GM11168 (cell line): Measurements from ENCODE around the gene PREX1.

Experiments used
- in situ Hi-C: fragments of 300-500 bp; cut with MboI; formaldehyde crosslinking; loops from one replicate; pipeline ENCODE4 v1.12.0; 2022; ENCODE audit warnings: low sequenced_read_pairs; ENCODE audit not compliant: unreplicated experiment

The PREX1 gene

DNA sequence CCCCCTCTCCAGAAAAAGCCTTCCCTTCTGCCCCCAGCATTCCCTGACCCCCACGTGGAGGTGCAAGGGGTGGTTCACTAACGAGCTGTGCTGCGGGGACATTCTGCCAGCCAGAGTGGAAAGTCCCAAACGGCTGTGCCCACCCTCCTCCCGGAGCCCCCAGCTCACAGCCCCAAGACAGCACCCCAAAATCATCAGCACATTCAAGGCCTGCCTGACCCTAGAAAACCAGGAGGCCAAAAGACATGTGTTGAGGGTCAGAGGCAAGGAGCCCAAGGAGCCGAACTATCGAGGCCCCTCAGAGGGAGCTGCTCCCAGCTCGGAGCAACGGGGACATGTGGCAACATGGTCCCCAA is 197.9 kb downstream of the PREX1 start:
- in situ Hi-C loops, result no loop called here

DNA sequence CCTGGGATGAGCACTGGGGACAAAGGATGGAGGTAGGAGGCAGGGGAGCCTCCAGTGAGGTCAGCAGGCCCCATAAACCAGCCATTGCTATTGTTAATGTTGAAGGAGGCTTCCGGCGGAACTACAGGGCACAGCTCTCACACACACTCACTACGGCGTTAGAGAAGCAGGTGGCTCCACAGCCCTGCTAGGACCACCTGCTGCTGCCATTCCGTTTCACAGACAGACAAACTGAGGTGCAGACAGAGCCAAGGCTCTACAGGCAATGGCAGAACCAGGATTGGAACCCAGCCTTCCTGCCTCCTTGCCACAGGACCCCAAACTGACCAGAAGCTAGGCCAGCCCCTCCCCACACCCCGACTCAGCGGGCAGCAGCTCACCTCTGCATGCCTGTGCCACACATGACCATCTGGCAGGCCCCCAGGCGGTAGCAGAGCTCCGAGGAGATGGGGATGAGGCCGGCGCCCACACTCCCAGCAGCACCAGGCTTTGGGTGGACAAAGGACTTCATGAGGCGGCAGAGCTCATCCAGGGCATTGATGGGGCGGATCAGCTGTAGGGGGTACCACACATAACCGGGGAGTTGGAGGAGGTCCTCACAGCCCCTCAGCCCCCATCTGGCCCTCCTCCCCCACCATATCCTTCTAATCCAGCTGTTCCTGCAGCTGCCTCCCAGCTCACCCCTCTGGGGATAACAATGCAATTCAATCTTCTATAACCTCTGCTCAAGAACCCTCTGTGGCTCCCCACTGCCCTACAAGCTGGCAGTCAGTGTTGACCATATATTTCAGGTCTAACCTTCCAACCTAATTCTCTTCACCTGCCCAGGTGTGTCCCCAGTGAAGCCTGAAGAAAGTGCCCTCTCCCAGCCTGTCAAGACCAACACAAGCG is 198.5 kb downstream of the PREX1 start:
- in situ Hi-C loops, result no loop called here

DNA sequence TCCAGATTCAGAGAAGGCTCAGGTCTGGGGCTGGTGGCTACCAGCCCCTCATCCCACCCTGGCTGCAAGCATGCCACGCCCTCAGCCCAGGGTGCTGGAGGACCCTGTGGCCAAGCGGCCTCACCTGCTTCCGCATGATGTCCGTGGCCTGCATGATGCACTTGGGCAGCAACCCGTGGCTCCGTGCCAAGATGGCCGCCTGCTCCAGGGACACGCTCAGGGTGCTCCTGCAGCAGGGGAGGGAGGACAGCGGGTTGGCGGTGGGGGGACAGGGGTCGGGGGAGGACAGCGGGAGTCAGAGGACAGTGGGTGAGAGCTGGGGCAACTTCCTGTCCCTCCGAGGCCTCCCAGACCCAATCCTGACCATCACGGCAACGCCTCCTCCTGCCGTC is 200.1 kb downstream of the PREX1 start:
- in situ Hi-C loops, result no loop called here

DNA sequence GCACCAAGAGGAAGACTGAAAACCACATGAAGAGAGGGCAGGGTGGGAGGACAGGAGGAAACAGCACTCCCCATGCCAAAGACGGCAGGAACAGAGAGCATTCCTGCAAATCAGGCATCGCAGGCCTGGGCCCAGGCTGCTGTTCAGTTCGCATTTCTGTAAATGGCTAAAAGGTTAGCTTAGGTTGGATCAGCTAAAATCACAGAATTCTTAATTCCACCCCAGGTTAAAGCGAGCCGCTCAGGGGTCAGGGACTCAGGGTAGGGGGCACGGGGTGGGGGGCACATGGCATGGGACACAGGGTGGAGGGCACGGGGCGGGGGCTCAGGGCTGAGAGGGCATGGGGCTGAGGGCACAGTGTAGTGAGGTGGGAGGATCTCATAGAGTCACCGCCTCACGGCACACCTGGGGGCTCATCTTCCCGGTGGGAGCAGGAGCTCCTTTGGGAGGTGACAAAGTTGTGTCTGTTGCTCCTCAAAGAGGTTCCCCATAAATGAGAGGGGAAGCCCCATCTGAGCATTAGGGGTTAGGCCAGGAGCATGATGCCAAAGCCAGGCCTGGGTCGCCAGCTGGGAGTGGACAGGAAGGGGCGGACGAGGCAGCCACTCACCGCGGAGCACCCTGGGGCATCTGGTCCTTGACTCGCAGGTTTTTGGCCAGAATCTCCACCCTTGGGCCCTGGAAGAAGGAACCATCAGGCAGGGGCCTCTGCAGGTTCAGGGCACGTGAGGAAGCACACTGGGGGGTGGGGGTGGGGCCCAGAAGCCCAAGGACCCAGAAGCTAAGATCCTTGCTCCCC is 200.7 kb downstream of the PREX1 start:
- in situ Hi-C loops, result no loop called here

DNA sequence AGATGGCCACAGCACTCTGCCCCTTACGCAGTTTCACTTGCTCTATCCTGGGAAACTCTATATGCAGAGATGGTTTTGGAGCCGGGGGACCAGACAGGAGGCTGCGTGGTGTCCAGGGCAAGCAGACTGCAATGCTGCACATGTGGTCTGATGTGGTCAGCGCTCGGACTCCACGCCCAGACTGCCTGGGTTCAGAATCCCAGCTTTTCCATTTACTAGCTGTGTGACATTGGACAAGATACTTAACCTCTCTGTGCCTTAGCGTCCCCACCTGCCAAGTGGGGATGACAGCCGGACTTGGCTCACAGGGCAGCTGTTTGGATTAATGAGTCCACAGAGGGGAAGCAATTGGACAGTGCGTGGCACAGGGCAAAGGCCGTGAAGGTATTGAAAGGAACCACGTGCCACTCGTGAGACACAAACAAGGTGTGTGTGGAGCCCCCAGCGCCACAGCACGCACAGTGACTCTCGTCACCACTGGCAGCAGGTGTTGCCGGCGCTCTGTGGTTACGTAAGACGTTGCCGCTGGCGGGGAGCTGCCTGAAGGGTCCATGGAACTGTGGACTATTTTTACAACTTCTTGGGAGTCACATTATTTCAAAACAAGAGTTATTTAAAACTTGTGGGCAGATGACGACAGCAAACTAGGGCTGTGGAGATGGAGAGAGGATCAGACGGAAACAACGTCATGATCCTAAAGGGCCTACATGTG is 201.4 kb downstream of the PREX1 start:
- in situ Hi-C loops, result no loop called here

DNA sequence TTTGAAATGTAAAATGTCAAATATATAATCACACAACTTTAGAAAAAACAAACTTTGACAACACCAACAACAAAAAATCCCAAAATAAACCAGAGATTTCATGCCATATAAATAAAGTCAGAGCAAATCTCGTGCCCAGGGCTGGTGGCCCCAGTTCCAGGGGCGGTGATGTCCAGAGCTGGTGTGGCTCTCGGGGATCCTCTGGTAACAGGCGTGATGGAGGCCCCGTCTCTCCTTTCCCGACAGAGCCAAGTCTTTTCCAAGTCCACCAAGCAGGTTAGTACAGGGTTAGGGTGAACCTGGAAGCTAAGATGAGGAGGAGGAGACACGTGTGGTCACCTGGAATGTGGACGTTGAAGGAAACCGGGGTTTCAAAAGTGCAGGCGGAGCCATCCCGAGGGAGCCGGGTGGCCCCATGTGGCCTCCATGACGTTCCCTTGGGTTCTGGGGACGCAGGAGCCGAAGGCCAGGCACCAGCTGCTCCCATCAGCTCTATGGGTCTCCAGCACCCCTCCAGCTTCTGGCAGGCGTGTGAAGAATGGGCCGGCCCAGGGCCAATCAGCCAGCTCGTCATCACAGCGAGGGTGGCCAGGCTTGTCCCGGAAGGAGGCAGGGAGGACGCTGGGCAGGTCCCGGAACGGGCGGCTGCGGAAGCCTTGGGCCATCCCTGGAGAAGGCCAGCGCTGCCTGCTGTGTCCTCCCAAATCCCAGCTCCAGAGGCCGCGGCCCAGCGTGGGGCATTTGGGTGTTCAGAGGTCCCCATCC is 202.5 kb downstream of the PREX1 start:
- in situ Hi-C loops, result no loop called here

DNA sequence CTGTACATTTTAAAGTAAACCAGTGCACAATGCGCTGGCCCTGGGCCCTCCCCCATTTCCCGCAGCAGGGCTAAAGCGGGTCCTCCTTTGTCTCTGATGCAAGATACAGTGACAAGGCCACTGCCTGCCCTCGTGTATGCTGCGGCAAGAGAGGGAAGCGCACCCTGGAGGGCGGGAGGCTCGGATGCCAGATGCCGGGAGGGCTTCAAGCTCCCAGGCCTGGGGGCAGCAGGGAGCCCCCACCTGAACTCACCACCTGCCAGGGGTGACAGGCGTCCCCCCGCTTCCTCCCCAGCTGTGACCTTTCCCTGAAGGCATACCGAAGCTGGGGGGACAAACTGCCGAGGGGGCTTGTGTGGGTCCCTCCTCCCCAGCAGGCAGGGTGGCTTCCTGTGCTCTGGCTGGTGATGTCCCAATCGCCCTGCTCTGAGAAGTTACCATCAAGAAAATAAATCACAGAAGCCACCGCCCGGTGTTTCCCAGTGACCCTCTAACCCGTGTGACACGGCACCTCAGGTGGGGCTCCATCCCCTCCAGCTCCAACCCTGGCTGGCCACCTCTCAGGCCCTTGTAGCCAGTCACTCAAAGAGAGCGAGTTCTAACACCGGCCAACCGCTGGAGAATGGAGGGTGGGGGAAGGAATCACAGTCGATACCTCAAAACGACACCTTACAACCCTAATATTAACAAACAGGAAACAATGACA is 203.3 kb downstream of the PREX1 start:
- in situ Hi-C loops, result loop anchor here (25.0 kb wide), 1 partner anchor 837 kb away; the partner anchor contains the start of gene SULF2

DNA sequence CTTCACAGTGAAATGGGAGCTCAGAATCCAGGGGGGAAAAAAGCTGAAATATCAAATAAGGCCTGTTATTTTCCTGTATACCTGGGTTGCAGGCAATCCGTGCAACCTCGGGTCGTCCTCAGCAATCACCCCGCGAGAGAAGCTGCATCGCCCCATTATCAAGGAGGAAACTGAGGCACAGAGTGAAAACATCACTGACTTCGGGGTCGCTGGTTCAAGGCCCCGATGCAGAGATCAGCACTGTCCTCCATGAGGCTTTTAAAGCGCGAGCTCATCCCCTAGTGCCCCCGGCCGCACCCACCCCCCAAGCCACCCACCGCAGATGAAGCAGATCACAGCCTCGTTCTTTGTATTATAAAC is 203.9 kb downstream of the PREX1 start:
- in situ Hi-C loops, result loop anchor here (25.0 kb wide), 1 partner anchor 837 kb away; the partner anchor contains the start of gene SULF2

DNA sequence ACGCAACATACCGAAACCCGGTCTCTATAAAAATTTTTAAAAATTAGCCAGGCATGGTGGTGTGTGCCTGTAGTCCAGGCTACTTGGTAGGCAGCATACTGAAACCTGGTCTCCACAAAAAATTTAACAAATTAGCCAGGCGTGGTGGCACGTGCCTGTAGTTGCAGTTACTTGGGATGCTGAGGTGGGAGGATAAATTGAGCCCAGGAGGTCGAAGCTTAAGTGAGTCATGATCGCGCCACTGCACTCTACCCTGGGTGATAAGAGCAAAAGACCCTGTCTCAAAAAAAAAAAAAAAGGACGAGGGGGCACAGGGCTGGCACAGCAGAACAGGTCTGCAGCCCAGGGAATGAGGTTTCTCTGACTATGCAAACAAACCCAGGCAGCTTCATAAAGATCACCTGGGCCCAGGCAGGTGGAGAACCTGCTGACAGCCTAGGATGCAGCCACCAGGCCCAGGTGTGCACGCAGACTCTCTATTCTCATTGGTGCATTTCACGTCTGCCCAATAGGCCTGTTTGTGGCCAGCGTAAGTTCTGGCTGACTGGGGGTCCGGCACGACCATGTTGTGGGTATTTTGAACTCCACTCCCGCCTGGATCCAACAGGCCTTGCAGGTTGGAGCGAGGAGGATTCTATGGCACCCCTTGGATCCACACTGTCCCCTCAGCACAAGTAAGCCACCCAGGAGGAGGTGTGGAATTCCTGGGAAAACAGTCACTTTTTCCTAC is 204.5 kb downstream of the PREX1 start:
- in situ Hi-C loops, result loop anchor here (25.0 kb wide), 1 partner anchor 836 kb away; the partner anchor contains the start of gene SULF2

DNA sequence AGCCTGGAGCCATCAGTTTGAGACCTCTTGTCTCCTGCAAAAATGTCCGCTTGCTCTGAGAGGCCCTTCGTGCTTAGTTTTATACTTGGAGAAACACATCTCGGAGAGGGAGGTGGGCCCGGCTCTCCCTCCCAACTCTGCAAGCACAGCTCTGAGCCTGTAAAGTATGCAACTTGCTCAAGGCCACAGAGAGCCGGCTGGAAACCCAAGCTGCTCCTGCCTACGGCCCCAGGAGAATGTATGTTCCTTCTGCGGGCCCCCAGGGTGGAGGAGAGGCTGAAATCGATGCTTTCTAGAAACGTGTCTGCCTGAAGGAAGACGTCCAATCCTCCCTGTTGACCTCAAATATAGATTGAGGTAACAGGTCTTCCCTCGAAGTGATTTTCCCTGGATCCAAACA is 205.4 kb downstream of the PREX1 start:
- in situ Hi-C loops, result loop anchor here (25.0 kb wide), 1 partner anchor 835 kb away; the partner anchor contains the start of gene SULF2

DNA sequence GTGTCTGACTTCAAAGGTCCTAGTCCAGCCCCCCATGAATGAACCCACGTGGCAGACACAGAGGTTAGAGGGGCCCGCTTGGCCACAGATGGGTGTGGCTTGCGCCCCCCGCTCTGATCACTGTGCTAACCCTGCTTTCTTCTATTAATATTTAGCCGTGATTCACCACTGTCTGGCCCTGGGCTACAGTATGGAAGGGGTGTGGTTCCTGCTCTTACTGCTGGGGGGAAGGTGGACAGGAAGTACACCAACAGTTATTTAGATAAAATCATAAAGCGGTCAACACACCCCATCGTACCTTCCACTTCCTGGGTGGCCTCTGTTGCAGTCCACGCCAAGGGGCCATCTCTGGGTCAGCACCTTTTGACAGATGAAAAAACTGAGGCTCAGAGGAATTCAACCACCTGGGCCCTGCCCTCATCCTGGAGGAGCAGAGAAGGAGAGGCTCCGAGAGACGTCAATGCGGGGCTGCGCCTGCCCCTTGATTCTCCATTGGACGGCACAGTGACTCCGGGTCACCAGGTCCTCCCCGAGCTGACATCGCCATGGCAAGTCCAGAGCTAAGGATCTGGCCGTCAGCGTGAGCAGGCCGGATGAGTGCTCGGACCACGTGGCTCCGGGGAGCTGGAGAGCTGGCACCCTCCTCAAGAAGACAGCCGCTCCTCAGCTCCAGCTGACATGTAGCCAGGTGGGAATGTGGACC is 206.3 kb downstream of the PREX1 start:
- in situ Hi-C loops, result loop anchor here (25.0 kb wide), 1 partner anchor 834 kb away; the partner anchor contains the start of gene SULF2

DNA sequence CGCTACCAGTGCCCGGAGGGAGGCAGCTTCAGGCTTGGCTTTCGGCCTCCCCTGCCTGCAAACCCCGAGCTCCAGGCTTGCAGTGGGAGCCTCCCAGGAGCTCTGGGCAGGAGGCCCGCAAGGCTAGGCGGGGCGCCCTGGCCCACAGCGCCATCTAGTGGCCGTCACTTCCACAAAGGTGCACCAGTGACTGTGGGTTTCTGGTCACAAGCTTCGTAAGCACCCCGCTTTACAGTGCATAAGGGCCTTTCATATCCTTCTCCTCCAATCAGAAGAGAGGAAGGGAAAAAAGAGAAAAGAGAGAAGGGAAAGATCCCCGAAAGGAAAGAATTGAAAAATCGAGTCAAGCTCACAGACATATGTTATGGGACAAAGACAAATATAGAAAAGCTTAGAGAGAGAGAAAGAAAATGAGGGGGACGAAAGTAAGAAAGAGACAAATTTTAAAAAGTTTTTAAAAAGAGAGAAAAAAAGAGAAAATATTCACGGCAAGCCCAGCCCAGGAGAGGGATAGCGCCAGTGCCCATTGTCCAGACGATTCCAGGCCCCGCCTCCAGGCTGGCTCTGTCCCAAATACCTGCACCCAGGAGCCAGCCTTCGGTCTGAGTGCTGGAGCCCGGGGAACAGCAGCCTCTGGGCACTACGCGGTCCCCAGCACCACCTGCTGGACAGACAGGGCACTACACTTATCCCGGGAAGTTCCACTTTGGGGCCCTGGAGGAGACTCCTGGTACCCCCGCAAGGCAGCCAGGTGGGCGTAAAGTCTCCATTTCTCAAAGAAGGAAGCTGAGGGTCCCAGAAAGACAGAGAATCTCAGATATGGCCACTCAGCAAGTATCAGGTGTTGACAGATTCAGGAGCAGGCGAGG is 207.1 kb downstream of the PREX1 start:
- in situ Hi-C loops, result loop anchor here (25.0 kb wide), 1 partner anchor 833 kb away; the partner anchor contains the start of gene SULF2

DNA sequence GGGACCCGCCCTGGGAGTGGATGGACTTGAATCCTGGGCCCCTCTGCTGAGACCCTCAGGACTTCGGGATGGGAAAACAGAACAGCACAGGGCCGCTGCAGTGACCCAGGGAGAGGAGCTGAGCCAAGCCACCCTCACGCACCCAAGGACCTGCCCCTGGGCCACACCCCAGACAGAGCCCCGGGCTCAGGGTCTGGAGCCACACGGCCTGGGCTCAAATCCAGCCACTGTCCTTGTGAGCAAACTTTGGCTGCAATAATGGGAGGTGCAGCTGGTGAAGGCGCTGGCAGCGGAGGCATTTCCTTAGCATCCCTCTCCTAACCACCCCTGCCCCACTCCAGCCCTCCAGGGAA is 207.7 kb downstream of the PREX1 start:
- in situ Hi-C loops, result loop anchor here (25.0 kb wide), 1 partner anchor 833 kb away; the partner anchor contains the start of gene SULF2

DNA sequence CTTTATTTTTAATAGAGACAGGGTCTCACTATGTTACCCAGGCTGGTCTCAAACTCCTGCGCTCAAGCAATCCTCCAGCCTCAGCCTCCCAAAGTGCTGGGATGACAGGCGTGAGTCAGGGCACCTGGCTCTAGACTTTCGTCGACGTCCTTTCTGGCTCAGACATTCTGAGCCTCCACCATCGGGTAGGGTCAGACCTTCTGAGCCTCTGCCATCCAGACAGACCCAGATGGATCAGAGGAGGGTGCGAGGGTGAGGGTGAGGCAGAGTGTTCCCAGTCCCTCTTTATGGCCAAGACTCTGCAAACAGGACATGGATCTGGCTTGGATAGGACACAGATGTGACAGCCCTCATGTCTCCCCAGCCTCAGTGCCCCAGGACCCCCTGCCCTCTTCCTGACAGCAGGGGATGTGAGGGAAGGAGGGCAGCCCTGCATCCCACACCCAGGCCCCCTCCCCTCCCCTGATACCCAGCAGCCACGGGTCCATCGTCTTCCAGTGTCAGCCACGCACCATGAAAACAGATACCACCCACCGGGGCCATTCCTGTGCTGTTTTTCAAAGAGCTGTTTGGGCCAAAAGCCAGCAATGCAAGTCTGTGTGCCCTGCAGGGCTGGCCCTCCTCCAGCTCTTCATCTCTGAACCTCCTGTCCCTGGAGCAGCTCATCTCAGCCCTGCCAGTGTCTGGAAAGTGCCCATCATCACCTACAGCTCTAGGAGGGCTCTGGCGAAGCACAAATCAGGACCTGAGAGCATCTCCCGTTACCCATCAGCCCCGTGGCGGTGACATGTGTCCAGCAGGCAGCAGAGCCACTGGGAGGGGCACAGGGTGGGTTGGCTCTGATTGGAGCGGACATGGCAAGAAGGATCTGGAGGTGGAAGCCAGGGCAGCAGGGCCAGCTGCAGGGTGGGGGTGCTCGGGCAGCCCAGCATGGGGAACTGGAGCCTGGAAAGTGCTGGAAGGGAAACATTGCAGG is 208.4 kb downstream of the PREX1 start:
- in situ Hi-C loops, result loop anchor here (10.0 to 25.0 kb wide), 2 partner anchors 832 to 935 kb away; partner anchors contain the start of gene SULF2

DNA sequence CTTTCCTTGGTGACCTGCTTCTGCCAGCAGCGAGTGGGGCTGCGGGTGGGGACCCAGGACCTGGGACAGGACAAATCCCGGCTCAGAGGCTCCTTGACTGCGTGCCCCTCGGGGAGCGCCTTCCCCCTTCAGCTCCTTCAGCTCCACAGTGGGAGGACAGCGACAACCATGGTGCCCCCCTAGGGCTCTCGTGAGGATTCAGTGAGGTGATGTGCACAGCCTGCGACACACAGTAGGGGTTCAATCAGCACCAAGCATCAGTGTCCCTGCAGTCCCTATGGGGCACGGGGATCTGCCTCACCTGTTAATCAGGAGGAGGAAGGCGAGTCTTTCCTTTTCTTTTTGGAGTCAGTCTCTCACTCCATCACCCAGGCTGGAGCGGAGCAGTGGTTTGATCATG is 209.2 kb downstream of the PREX1 start:
- in situ Hi-C loops, result loop anchor here (10.0 to 25.0 kb wide), 2 partner anchors 831 to 934 kb away; partner anchors contain the start of gene SULF2

DNA sequence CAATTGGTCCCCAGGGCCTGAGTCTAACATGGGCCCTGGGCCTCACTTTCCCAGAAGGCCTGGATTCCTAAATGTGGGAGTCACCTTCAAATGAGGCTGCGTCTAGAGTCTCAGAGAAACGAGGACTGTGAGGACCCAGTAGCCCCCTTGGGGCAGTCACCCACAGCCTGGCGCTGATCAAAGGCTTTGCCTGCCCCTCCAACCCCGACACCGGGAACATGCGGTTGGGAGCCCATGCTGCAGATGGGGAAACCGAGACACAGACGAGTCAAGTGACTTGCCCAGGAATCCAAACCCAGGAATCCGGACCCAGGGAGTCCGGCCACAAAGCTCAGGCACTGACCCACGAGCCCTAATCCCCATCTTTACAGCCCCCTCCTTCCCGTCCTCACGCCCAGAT is 209.7 kb downstream of the PREX1 start:
- in situ Hi-C loops, result loop anchor here (10.0 to 25.0 kb wide), 2 partner anchors 831 to 933 kb away; partner anchors contain the start of gene SULF2
